ENCODE results near the gene NRGN.

Gene NRGN

DNA sequence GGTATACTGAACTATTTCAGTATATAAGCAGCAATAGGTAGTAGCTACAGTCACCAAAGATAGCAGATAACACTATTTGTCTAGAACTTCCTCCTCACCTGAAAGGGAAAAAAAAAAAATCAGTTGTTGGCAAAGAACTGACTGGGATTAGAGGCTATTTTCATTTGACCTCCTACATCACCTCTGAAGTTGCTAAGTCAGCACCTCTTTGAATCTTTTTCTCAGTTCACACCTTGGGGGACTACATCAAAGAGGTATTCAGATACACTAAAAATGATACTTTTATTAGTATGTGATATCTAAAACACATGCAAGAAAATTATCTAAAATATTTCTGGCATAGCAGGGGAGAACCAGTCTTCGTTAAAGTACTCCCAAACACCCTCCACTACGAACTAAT lies 44.3 kb downstream of the NRGN start:
- DNase-seq = no peak

DNA sequence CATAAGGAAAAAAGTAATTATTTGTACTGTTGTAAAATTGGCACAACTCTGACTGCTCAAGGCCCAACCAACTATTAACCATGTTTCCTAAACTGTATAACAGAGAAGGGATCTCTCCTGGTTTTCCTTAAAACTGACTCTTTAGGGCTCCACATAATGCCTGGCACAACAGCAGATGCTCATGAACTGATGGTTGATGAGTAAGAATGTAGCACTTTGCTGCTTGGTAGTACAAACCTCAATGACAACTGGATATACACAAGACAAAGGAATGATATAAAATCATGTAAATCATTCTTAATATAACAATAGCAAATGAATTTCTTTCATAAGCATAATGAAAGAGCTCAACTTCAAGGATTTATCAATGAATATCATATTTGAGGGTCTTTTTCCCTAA lies 48.8 kb downstream of the NRGN start:
- DNase-seq = no peak

DNA sequence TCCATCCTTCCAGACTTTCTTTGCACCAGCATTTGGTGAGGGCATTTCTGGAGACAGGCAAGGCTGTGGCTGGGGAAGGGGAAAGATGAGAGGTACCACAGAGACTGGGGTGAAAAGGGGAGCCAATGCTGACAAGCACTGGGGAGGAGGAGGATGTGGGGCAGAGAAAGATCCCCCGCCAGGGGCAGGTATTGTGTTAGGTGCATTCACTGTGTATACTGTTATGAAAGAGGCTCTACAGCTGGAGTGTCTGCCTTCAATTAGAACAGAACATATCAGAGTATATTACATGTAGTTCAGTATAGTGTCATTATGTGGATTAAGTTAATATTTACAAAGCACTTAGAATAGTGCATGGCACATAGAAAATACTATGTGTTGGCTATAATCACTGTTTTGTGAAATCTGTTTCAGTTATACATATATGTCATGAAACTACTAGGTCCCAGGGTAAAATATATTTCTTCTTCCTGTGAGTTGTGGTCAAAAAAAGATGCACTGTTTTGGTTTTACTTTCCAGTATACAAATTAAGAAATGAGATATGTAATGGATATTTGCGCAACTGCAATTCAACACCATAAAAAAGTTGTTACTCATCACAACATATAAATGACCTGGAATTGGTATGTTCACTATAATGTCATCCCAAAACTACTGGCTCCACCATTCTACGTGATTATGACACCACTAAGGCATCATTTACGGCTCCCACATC lies 52.0 kb downstream of the NRGN start:
- DNase-seq = no peak

DNA sequence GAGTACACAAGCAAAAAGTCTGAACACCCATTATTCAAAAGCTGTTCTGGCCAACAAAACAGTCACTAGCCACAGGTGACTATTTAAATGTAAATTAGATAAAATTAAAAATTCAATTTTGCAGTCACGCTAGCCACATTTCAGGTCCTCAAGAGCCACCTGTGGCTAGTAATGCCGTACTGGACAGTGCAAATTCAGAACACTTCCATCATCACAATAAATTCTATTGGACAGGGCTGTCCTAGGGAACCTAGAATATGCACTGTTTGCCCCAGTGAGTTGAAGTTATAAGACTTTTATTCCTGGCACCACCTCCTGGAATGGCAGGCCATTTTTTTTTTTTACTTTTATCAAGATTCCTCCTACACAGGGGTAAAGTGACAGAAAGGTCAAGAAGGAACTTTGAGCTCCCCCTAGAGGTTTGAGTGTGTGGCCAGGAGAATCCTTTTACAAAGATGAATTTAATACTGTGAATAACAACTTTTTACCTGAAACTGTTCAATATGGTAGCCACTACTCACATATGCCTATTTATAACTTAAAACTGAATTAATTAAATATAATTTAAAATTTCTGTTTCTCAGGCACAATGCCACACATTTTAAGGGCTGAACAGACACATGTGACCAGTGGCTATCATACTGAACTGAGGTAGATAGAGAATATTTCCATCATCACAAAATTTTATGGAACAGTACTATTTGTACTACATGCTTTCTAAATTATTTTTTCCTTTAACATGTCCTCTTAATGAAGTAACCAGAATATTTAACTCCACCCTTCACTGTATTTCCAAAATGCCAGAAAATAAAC lies 53.9 kb downstream of the NRGN start:
- no peak for DNase-seq

DNA sequence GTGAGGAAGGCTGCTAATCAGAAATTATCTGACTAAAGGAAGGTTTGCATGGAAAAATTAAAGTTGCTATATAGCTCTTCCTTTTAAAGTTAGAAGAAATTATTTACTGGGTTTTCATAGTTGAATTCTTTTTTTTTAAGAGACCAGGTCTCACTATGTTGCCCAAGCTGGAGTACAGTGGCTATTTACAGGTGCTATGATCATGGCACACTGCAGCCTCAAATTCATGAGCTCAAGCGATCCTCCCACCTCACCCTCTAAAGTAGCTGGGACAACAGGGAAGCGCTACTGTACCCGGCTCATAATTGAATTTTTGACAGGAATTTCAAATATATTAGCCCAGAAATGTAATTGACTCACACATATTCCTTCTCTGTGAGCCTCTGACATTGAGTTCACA lies 56.6 kb downstream of the NRGN start:
- DNase-seq = no peak

Measured in right kidney (tissue), 1 donor.